ENCODE measurements around the gene HHIPL1. TPM values are rescaled to one million over a fixed set of nuclear protein-coding genes. Genes with fewer than 3 reads are reported as not detected.

Gene HHIPL1
- total RNA-seq, 2 experiments from 2014 or later = 0.25 to 0.72 TPM

GRCh38 chr14:99649643-99650042 is 4.7 kb downstream of the HHIPL1 start:
- POLR2A ChIA-PET = no interaction called here
- Histone ChIP-seq H3K9me3 (ENCODE audit: low read length) (no peaks in the 10 kb centered on the region), H2AFZ (ENCODE audit: low read length) (no peak overlapping the region), H3K4me1 (ENCODE audit: insufficient read depth, low read length, poor library complexity, severe bottlenecking) (no peaks in the 10 kb centered on the region), H3K79me2 (ENCODE audit: insufficient read depth, low read depth, low read length) (no peaks in the 10 kb centered on the region), H4K20me1 (ENCODE audit: insufficient read depth, low read length) (no peaks in the 10 kb centered on the region), H3K36me3 (ENCODE audit: insufficient read depth, low read length) (no peaks in the 10 kb centered on the region), H3K9me2 (ENCODE audit: insufficient read depth, low read length) (no peaks in the 10 kb centered on the region), H3K27ac (ENCODE audit: low read depth, low read length, poor library complexity, severe bottlenecking) (no peak overlapping the region), H3K4me2 (ENCODE audit: low read length) (no peak overlapping the region), H3K4me3 (ENCODE audit: low read depth, low read length, poor library complexity, severe bottlenecking) (no peak overlapping the region)
- TF ChIP-seq CTCF (conservative IDR thresholded peaks at IDR 0.05; ENCODE audit: low read length) (no peak), EZH2phosphoT487 (IDR thresholded peaks at IDR 0.05; ENCODE audit: borderline replicate concordance, low read depth, low read length) (no peak)
- CTCF ChIA-PET (ENCODE audit: unreplicated experiment) = no interaction called here
- intact Hi-C loops (cut with micrococcal nuclease; ENCODE audit: unreplicated experiment) = no loop called here
- BruUV-seq (replicated peaks) = no TSS peak
- DNase-seq (ENCODE audit: low spot score) = no peak

GRCh38 chr14:99650189-99650588 is 5.3 kb downstream of the HHIPL1 start:
- CTCF ChIA-PET (ENCODE audit: unreplicated experiment) = no interaction called here
- H3K27ac ChIP-seq (ENCODE audit: low read depth, low read length, poor library complexity, severe bottlenecking) = no peak overlapping the region
- intact Hi-C loops (cut with micrococcal nuclease; ENCODE audit: unreplicated experiment) = no loop called here

More at GRCh38 chr14:99650189-99650588, 5.3 kb downstream of the HHIPL1 start:
- no peaks in the 10 kb centered on the region for H3K79me2 ChIP-seq (ENCODE audit: insufficient read depth, low read depth, low read length)
- no peaks in the 10 kb centered on the region for H3K9me2 ChIP-seq (ENCODE audit: insufficient read depth, low read length)
- POLR2A ChIA-PET = interaction anchor here (1.4 kb wide), 1 partner anchor 17 kb away, joined by 3 read pairs; no protein-coding TSS in a partner anchor
- DNase-seq (ENCODE audit: low spot score) = no peak
- H3K4me2 ChIP-seq (ENCODE audit: low read length) = no peak overlapping the region
- no peak overlapping the region for H3K4me3 ChIP-seq (ENCODE audit: low read depth, low read length, poor library complexity, severe bottlenecking)
- H4K20me1 ChIP-seq (ENCODE audit: insufficient read depth, low read length) = no peaks in the 10 kb centered on the region
- H3K4me1 ChIP-seq (ENCODE audit: insufficient read depth, low read length, poor library complexity, severe bottlenecking) = no peaks in the 10 kb centered on the region
- no peaks in the 10 kb centered on the region for H3K36me3 ChIP-seq (ENCODE audit: insufficient read depth, low read length)
- H2AFZ ChIP-seq (ENCODE audit: low read length) = no peak overlapping the region
- TF ChIP-seq CTCF (conservative IDR thresholded peaks at IDR 0.05; ENCODE audit: low read length) = no peak
- no peak for TF ChIP-seq EZH2phosphoT487 (IDR thresholded peaks at IDR 0.05; ENCODE audit: borderline replicate concordance, low read depth, low read length)
- no TSS peak for BruUV-seq (replicated peaks)
- no peaks in the 10 kb centered on the region for H3K9me3 ChIP-seq (ENCODE audit: low read length)
